Activated CD4-positive, alpha-beta memory T cell treated with anti-CD3 and anti-CD28 coated beads, Interleukin-2, amount 10 ng/mL, durations not matched to agents 7 days and 5 days (primary cell): ENCODE results near the gene KCNJ18. TPM values are rescaled to one million over a fixed set of nuclear protein-coding genes. Genes with fewer than 3 reads are reported as not detected.
"Not testable (repeated sequence)": the region's sequence is repeated elsewhere in the genome, so short reads cannot be mapped to it uniquely, and the experiment has no call there.

ENCODE experiments used
- CTCF ChIA-PET: fragments of 350-600 bp; sonication (Branson Sonifier 250); formaldehyde crosslinking; loops from one replicate; lab custom pipeline; 2021; ENCODE audit warnings: antibody characterized with exemption, inconsistent platforms; lab: Charles Lee
- POLR2A ChIA-PET: fragments of 350-600 bp; sonication (Branson Sonifier 250); formaldehyde crosslinking; loops from one replicate; lab custom pipeline; 2021; ENCODE audit warnings: antibody characterized with exemption; lab: Charles Lee
- DNase-seq: peaks from one replicate; pipeline ENCODE4 v3.0.0-alpha.2; 2020
- H3K27ac Mint-ChIP-seq: one replicate; pipeline ENCODE4 v1.8.0; 2021; ENCODE audit warnings: mild to moderate bottlenecking, mixed read lengths
- H3K27me3 Mint-ChIP-seq: one replicate; pipeline ENCODE4 v1.8.0; 2021; ENCODE audit warnings: mixed read lengths
- H3K36me3 Mint-ChIP-seq: one replicate; pipeline ENCODE4 v1.8.0; 2021; ENCODE audit warnings: low read depth, mixed read lengths
- H3K4me1 Mint-ChIP-seq: one replicate; pipeline ENCODE4 v1.8.0; 2021; ENCODE audit warnings: mixed read lengths
- H3K4me3 Mint-ChIP-seq: one replicate; pipeline ENCODE4 v1.8.0; 2021; ENCODE audit warnings: mild to moderate bottlenecking, mixed read lengths
- H3K9me3 Mint-ChIP-seq: one replicate; pipeline ENCODE4 v1.8.0; 2021; ENCODE audit warnings: mixed read lengths
- total RNA-seq, 2 experiments: library from RNA; stranded (reverse); gene quantifications; one replicate each; pipeline ENCODE4 v1.2.3, GENCODE V29; 2021

The KCNJ18 gene
- total RNA-seq, 2 experiments from 2014 or later: not detected

GRCh38 chr17:21706546-21706945 is 14.2 kb downstream of the KCNJ18 start:
- H3K27me3 Mint-ChIP-seq, H3K27ac Mint-ChIP-seq, H3K4me1 Mint-ChIP-seq, H3K4me3 Mint-ChIP-seq, DNase-seq, H3K36me3 Mint-ChIP-seq, CTCF ChIA-PET, H3K9me3 Mint-ChIP-seq, POLR2A ChIA-PET: not testable (repeated sequence)

DNA sequence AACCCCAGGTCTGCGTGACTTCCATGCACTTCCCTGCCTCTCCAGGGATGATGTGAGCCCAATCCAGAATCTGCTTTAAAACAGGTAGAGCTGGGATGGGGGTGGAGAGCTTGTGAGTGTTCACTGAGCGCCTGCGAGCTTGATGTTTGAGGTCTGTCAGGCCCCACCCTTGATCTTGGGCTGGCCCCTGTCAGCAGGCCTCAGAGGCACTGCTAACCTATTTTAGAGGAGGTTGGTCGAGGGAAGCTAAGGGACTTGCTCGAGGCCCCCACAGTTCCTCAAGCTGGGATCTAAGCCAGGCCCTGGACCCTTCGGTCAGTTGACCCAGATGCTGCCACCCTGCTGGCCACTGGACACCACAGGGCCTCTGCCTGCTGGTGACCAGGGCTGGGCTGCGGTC is 14.8 kb downstream of the KCNJ18 start:
- not testable (repeated sequence) for DNase-seq, H3K27ac Mint-ChIP-seq

DNA sequence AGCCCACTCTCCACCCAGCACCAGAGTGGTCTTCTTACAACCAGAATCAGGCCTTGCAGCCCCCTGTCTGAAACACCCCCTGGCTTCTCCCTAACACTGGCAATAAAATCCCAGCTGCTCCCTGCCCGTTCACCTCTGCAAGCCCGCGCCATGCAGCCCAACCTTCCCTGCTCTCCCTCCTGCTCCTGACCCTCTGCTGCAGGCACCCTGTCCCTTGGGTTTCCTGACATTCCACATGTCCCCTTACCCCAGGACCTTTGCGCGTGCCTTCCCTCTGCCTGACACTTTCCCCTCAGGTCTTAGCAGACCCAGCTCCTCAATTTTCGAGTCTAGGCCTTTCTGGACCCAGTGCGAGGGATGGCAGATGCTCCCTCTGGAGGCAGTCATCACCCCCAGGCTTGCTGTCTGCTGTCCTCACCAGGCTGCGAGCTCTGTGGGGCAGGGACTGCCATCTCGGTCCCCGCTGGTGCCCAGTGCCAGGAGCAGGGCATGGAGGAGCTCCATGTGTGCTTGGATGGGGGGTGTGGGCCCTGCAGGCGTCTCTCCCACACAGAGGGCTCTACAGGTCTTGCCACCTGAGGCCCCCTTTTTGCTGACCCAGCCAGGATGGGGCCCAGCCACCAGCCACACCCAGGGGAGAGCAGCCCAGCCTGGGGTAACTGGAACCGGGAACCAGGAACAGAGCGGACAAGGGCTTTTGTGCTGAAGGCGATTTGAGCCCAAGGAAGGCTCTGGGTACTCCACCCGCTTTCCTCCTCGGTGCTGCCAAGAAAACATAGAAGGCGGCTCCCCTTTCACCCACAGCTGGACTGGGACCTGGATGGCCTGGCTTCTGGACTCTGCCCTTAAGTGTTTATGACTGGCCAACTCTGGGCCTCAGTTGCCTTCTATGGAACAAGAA is 15.6 kb downstream of the KCNJ18 start:
- H3K4me1 Mint-ChIP-seq, DNase-seq, CTCF ChIA-PET, H3K27me3 Mint-ChIP-seq, POLR2A ChIA-PET, H3K4me3 Mint-ChIP-seq, H3K36me3 Mint-ChIP-seq, H3K27ac Mint-ChIP-seq, H3K9me3 Mint-ChIP-seq: not testable (repeated sequence)

More for the DNA sequence above, 14.8 kb downstream of the KCNJ18 start:
- H3K27me3 Mint-ChIP-seq, POLR2A ChIA-PET, CTCF ChIA-PET, H3K9me3 Mint-ChIP-seq, H3K4me3 Mint-ChIP-seq, H3K36me3 Mint-ChIP-seq, H3K4me1 Mint-ChIP-seq: not testable (repeated sequence)

DNA sequence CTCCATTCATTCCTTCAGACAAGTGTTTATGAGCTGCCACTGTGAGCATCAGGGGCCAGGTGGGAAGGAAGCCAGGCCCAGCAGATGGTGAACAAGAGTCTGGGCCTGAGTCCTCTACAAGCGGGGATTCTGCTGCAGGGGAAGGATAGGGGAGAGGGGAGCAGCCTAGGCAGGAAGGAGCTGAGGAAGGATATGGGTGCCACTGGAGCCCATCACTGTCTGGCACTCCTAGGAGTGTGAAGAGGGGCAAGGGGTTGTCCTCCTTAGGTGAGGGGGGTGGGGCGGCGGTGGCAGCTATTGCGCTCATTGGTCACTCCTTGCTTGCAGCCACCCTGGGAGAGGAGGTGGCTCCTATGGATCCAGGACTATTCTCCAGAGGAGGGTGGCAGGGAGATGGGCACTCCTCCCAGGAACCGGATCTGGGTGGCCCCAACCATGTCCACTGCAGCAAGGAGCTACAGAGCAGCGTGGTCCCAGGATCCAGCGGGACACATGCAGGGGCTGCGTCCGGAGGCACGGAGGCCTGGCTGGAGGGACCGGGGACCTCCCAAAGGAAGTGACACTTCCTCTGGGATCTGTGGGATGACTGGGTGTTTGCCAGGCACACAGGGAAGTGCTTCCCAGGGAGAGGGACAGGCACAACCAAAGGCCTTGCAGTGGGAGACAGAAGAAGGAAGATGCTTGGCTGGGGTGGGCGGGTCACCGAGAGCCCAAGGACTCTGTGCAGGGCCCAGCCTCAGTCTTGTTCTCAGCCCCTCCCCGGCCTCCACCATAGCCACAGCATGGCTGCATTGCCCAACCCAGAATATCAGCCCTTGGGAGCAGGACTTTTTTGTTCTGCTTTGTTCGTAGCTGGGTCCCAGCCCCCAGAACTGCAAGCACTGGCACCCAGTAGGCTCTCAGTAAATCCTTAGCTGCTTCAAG is 16.6 kb downstream of the KCNJ18 start:
- CTCF ChIA-PET, H3K9me3 Mint-ChIP-seq, H3K27me3 Mint-ChIP-seq, H3K4me3 Mint-ChIP-seq, H3K4me1 Mint-ChIP-seq, POLR2A ChIA-PET, DNase-seq, H3K27ac Mint-ChIP-seq, H3K36me3 Mint-ChIP-seq: not testable (repeated sequence)

DNA sequence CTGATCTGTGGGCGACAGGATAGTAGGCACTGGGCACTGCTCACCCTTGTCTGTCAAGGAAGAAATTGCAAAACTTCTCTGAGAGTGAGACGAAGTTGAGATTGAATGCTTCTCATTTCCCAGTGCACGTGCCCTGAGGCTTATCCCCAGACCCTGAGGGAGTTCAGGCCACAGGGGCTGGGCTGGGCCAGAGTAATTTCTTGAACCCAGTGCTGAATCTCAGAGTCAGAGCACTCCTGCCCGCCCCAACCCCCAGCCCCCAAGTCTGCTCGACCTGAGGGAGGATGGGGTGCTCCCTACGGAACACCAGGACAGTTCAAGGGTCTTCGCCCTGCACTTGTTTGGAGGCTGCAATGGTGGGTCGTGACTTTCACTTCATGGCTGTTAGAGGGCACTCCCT is 17.7 kb downstream of the KCNJ18 start:
- H3K4me1 Mint-ChIP-seq, H3K36me3 Mint-ChIP-seq, H3K27ac Mint-ChIP-seq, H3K9me3 Mint-ChIP-seq, POLR2A ChIA-PET, CTCF ChIA-PET, H3K4me3 Mint-ChIP-seq, H3K27me3 Mint-ChIP-seq, DNase-seq: not testable (repeated sequence)

DNA sequence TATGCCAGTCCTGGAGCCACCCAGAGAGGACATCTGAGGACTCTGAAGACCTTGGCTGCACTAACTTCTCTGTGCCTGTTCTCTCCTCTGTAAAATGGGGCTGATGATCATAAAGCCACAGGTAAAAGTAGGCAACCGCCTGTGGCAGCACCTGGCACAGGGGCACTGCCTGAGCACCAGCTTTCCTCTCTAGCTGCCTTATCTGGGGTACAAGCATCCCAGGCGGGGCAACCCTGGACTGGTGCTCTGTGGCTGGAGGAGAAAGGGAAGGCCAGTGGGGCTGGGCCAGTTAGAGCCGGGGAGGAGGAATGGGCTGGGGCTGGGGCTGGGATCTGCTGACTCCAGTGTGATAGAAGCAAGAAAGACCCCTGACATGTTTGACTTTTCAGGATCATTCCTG is 18.2 kb downstream of the KCNJ18 start:
- H3K27ac Mint-ChIP-seq, H3K36me3 Mint-ChIP-seq, H3K9me3 Mint-ChIP-seq, H3K27me3 Mint-ChIP-seq, H3K4me1 Mint-ChIP-seq, POLR2A ChIA-PET, DNase-seq, H3K4me3 Mint-ChIP-seq, CTCF ChIA-PET: not testable (repeated sequence)

GRCh38 chr17:21711182-21711581 is 18.9 kb downstream of the KCNJ18 start:
- CTCF ChIA-PET: no interaction called here
- Mint-ChIP-seq H3K36me3 (no peaks in the 10 kb centered on the region), H3K27me3 (no peaks in the 10 kb centered on the region), H3K9me3 (peaks cover 6% of the 10 kb centered on the region), H3K4me1 (no peaks in the 10 kb centered on the region), H3K4me3 (no peak overlapping the region), H3K27ac (no peak overlapping the region)
- POLR2A ChIA-PET: no interaction called here
- DNase-seq: no peak

- H3K27me3 Mint-ChIP-seq, H3K4me3 Mint-ChIP-seq, POLR2A ChIA-PET, DNase-seq, CTCF ChIA-PET, H3K9me3 Mint-ChIP-seq, H3K36me3 Mint-ChIP-seq, H3K27ac Mint-ChIP-seq, H3K4me1 Mint-ChIP-seq: not testable (repeated sequence)
Measured at GRCh38 chr17:21713020-21713419, 20.7 kb downstream of the KCNJ18 start.

- H3K27me3 Mint-ChIP-seq, CTCF ChIA-PET, H3K36me3 Mint-ChIP-seq, H3K4me3 Mint-ChIP-seq, H3K4me1 Mint-ChIP-seq, H3K27ac Mint-ChIP-seq, DNase-seq, H3K9me3 Mint-ChIP-seq, POLR2A ChIA-PET: not testable (repeated sequence)
Measured at GRCh38 chr17:21713631-21714030, 21.3 kb downstream of the KCNJ18 start.

GRCh38 chr17:21714676-21715075 is 22.4 kb downstream of the KCNJ18 start:
- DNase-seq, H3K9me3 Mint-ChIP-seq, H3K4me1 Mint-ChIP-seq, H3K27ac Mint-ChIP-seq, CTCF ChIA-PET, POLR2A ChIA-PET, H3K36me3 Mint-ChIP-seq, H3K4me3 Mint-ChIP-seq, H3K27me3 Mint-ChIP-seq: not testable (repeated sequence)

- H3K9me3 Mint-ChIP-seq, CTCF ChIA-PET, H3K4me1 Mint-ChIP-seq, DNase-seq, H3K4me3 Mint-ChIP-seq, POLR2A ChIA-PET, H3K27ac Mint-ChIP-seq, H3K36me3 Mint-ChIP-seq, H3K27me3 Mint-ChIP-seq: not testable (repeated sequence)
Measured at GRCh38 chr17:21715877-21716276, 23.6 kb downstream of the KCNJ18 start.

DNA sequence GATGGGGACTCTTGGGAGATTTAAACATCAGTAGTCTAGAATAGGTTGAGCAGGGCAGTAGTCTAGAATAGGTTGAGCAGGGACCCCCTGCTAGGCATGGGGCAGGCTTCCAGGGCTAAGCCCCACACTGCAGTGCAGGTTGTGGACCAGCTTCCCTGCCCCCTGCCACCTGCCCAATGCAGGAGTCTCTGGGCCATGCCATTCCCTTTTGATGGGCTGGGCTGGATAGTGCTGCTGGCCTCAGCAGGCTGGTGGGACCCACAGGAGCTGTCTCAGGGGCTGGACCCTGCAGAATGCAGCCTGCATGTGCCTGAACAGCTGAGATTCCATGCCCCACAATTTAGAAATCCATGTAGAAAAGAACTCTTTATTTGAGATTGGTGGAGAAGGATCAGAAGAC is 26.6 kb downstream of the KCNJ18 start:
- H3K27ac Mint-ChIP-seq, H3K4me3 Mint-ChIP-seq, DNase-seq, H3K27me3 Mint-ChIP-seq, H3K9me3 Mint-ChIP-seq, CTCF ChIA-PET, H3K36me3 Mint-ChIP-seq, H3K4me1 Mint-ChIP-seq, POLR2A ChIA-PET: not testable (repeated sequence)

- DNase-seq, H3K27me3 Mint-ChIP-seq, H3K9me3 Mint-ChIP-seq, H3K4me1 Mint-ChIP-seq, CTCF ChIA-PET, H3K4me3 Mint-ChIP-seq, POLR2A ChIA-PET, H3K27ac Mint-ChIP-seq, H3K36me3 Mint-ChIP-seq: not testable (repeated sequence)
Measured at GRCh38 chr17:21719511-21720226, 27.3 kb downstream of the KCNJ18 start.
